HCT116 (cell line): ENCODE data around the gene FAM234A. TPM values are rescaled to one million over a fixed set of nuclear protein-coding genes. Genes with fewer than 3 reads are reported as not detected.
"Not testable (repeated sequence)": the region's sequence is repeated elsewhere in the genome, so short reads cannot be mapped to it uniquely, and the experiment has no call there.

Experiments
- ATAC-seq: fragments of 200-7000 bp; cut with Tn5 transposase; 2 replicates; pipeline ENCODE4 v1.9.1; 2020; ENCODE audit warnings: mild to moderate bottlenecking, moderate library complexity
- BruUV-seq: library from RNA; stranded (reverse); fragments of 400-500 nt; replicated peaks from 2 replicates; lab custom pipeline; 2021; lab: Mats Ljungman, UMichigan
- CTCF ChIA-PET: fragments of 300-600 bp; sonication (Branson Sonifier 250); formaldehyde crosslinking; loops from one replicate; lab custom pipeline; 2021; ENCODE audit warnings: antibody characterized with exemption; lab: Charles Lee
- POLR2A ChIA-PET: fragments of 300-600, 350-600 bp; sonication (Branson Sonifier 250); formaldehyde crosslinking; loops from one replicate; lab custom pipeline; 2021; ENCODE audit warnings: antibody characterized with exemption; lab: Charles Lee
- RAD21 ChIA-PET, 2 experiments: fragments of 300-600 bp; sonication (Branson Sonifier 250); formaldehyde crosslinking; loops; one replicate each; lab custom pipeline; 2023; ENCODE audit warnings: low total read pairs in 2 of 2; ENCODE audit not compliant: uncharacterized antibody in 2 of 2, unreplicated experiment in 2 of 2, low non-redundant PET in 1 of 2; lab: Charles Lee
- DNase-seq: peaks from one replicate; pipeline ENCODE4 v3.0.0-alpha.2; 2010; ENCODE audit warnings: low read depth, low spot score
- H2AFZ ChIP-seq: fragments of 200-600 bp; shearing (Covaris generic), sonication (generic); 2 replicates; pipeline ENCODE4 v1.6.1; 2017; ENCODE audit warnings: low read depth, mixed run types, mixed read lengths, antibody characterized with exemption, low read length; ENCODE audit not compliant: poor library complexity, severe bottlenecking
- H3K27ac ChIP-seq: 2 replicates; pipeline ENCODE4 v1.5.1; 2012; ENCODE audit warnings: low read depth, low read length
- H3K27me3 ChIP-seq: fragments of 200-600 bp; sonication (generic); 2 replicates; pipeline ENCODE4 v1.6.1; 2016; ENCODE audit warnings: mixed run types, low read length, mixed read lengths; ENCODE audit not compliant: insufficient read depth
- H3K36me3 ChIP-seq, 2 experiments: fragments of 200-500 bp in 1 of 2; fragments of 200-600 bp in 1 of 2; sonication (Bioruptor generic) in 1 of 2; sonication (generic) in 1 of 2; 2 replicates each; pipeline versions ENCODE4 v1.5.1 to v1.6.1; 2014 to 2016; ENCODE audit warnings: low read length in 2 of 2, inconsistent platforms in 1 of 2, mixed read lengths in 1 of 2, mixed run types in 1 of 2; ENCODE audit not compliant: insufficient read depth in 2 of 2, control insufficient read depth in 1 of 2
- H3K4me1 ChIP-seq, 2 experiments: fragments of 200-600 bp in 1 of 2; sonication (generic) in 1 of 2; 2 replicates each; pipeline versions ENCODE4 v1.5.1 to v1.6.1; 2012 to 2017; ENCODE audit warnings: low read length in 2 of 2, inconsistent platforms in 1 of 2, mild to moderate bottlenecking in 1 of 2, mixed read lengths in 1 of 2, mixed run types in 1 of 2, moderate library complexity in 1 of 2; ENCODE audit not compliant: insufficient read depth in 2 of 2, control insufficient read depth in 1 of 2
- H3K4me2 ChIP-seq: fragments of 200-600 bp; sonication (generic); 2 replicates; pipeline ENCODE4 v1.6.1; 2017; ENCODE audit warnings: mixed run types, low read length, mixed read lengths
- H3K4me3 ChIP-seq, 2 experiments: fragments of 200-600 bp in 1 of 2; sonication (generic) in 1 of 2; replicated peaks in 1 of 2; 2 replicates each; pipeline ENCODE4 v1.5.1; 2011 to 2016; ENCODE audit warnings: low read length in 2 of 2, control low read depth in 1 of 2, low read depth in 1 of 2, mild to moderate bottlenecking in 1 of 2, mixed read lengths in 1 of 2, mixed run types in 1 of 2
- H3K79me2 ChIP-seq: fragments of 200-600 bp; sonication (generic); 2 replicates; pipeline ENCODE4 v1.6.1; 2017; ENCODE audit warnings: mild to moderate bottlenecking, mixed run types, low read length, moderate library complexity, mixed read lengths; ENCODE audit not compliant: insufficient read depth
- H3K9ac ChIP-seq: fragments of 200-600 bp; sonication (generic); 2 replicates; pipeline ENCODE4 v1.6.1; 2016; ENCODE audit warnings: low read length, mixed read lengths
- H3K9me2 ChIP-seq: fragments of 200-600 bp; sonication (generic), shearing (Covaris generic); 2 replicates; pipeline ENCODE4 v1.6.1; 2017; ENCODE audit warnings: mixed run types, mild to moderate bottlenecking, moderate library complexity; ENCODE audit not compliant: insufficient read depth
- H3K9me3 ChIP-seq, 2 experiments: fragments of 200-500 bp in 1 of 2; fragments of 200-600 bp in 1 of 2; sonication (Bioruptor generic) in 1 of 2; sonication (generic) in 1 of 2; 2 replicates each; pipeline ENCODE4 v1.6.1; 2014 to 2017; ENCODE audit warnings: low read length in 2 of 2, mixed read lengths in 2 of 2, inconsistent platforms in 1 of 2, low read depth in 1 of 2, mild to moderate bottlenecking in 1 of 2, mixed run types in 1 of 2, moderate library complexity in 1 of 2; ENCODE audit not compliant: control insufficient read depth in 1 of 2, insufficient read depth in 1 of 2
- H4K20me1 ChIP-seq: fragments of 200-600 bp; sonication (generic), shearing (Covaris generic); 2 replicates; pipeline ENCODE4 v1.6.1; 2017; ENCODE audit warnings: mixed run types, mild to moderate bottlenecking, moderate library complexity; ENCODE audit not compliant: insufficient read depth
- CBX3 ChIP-seq: IDR thresholded peaks from 2 replicates; pipeline ENCODE4 v1.6.1; 2012; ENCODE audit warnings: low read depth
- CEBPB ChIP-seq: IDR thresholded peaks from 2 replicates; pipeline ENCODE4 v1.6.1; 2012; ENCODE audit warnings: low read depth
- EZH2 ChIP-seq: fragments of 200-600 bp; sonication (generic); IDR thresholded peaks from 2 replicates; pipeline ENCODE4 v1.6.1; 2017; ENCODE audit warnings: antibody characterized with exemption, mixed run types
- FOSL1 ChIP-seq: IDR thresholded peaks from 2 replicates; pipeline ENCODE4 v1.6.1; 2012; ENCODE audit warnings: low read depth
- POLR2A ChIP-seq: IDR thresholded peaks from 2 replicates; pipeline ENCODE4 v1.7.0; 2011; ENCODE audit warnings: borderline replicate concordance; ENCODE audit not compliant: insufficient read depth, insufficient read length; ENCODE audit errors: extremely low read depth
- TCF7L2 ChIP-seq: IDR thresholded peaks from 2 replicates; pipeline ENCODE4 v1.7.0; 2011; ENCODE audit warnings: borderline replicate concordance, inconsistent platforms; ENCODE audit not compliant: insufficient read depth, insufficient read length; ENCODE audit errors: extremely low read depth
- YY1 ChIP-seq: IDR thresholded peaks from 2 replicates; pipeline ENCODE4 v1.6.1; 2011; ENCODE audit warnings: low read length, low read depth, moderate library complexity, mild to moderate bottlenecking; ENCODE audit not compliant: insufficient replicate concordance; ENCODE audit errors: extremely low read depth
- ZFX ChIP-seq: fragments of 450-650 bp; IDR thresholded peaks from 2 replicates; pipeline ENCODE4 v1.6.1; 2017
- intact Hi-C: fragments of 100-400 bp; cut with micrococcal nuclease; formaldehyde crosslinking; loops from 2 replicates; pipeline ENCODE4 v1.10.0; 2022
- total RNA-seq: library from RNA; stranded (reverse); gene quantifications from one replicate; pipeline ENCODE4 v1.2.1, GENCODE V29; 2021; ENCODE audit not compliant: unreplicated experiment

FAM234A gene
- total RNA-seq, 1 experiment from 2014 or later, result 36.4 TPM

GRCh38 chr16:200388-200787, 34.2 kb upstream of the FAM234A start:
- Histone ChIP-seq H3K27ac (no peak overlapping the region), H3K4me3 (no peak overlapping the region), H3K27me3 (no peaks in the 10 kb centered on the region), H3K9me2 (no peaks in the 10 kb centered on the region), H4K20me1 (no peaks in the 10 kb centered on the region), H3K36me3 (peaks cover 8 to 9% of the 10 kb centered on the region in 2 experiments; a peak in 3 of 4 replicates), H2AFZ (no peak overlapping the region), H3K9ac (no peak overlapping the region), H3K9me3 (no peaks in the 10 kb centered on the region), H3K4me1 (no peaks in the 10 kb centered on the region), H3K4me2 (no peak overlapping the region), H3K79me2 (no peaks in the 10 kb centered on the region)
- BruUV-seq, result no TSS peak
- ATAC-seq, result no peak
- no peak for TF ChIP-seq TCF7L2
- no peak for TF ChIP-seq EZH2
- TF ChIP-seq ZFX, result no peak
- no peak for TF ChIP-seq CEBPB
- no peak for DNase-seq
- ChIA-PET POLR2A (no interaction called here), CTCF (no interaction called here), RAD21 (no interaction called here)
- intact Hi-C loops, result no loop called here

GRCh38 chr16:203246-203645, 31.4 kb upstream of the FAM234A start:
- CTCF ChIA-PET, result no interaction called here
- H3K27me3 ChIP-seq, result no peaks in the 10 kb centered on the region
- H3K36me3 ChIP-seq, result peaks cover 9 to 12% of the 10 kb centered on the region in 2 experiments
- no peak overlapping the region for H2AFZ ChIP-seq
- no peaks in the 10 kb centered on the region for H3K9me2 ChIP-seq
- RAD21 ChIA-PET, result no interaction called here
- H3K9me3 ChIP-seq, result no peaks in the 10 kb centered on the region
- ATAC-seq (no peak), DNase-seq (no peak)
- TF ChIP-seq FOSL1, result no peak
- no peak for TF ChIP-seq POLR2A
- no peak for TF ChIP-seq CEBPB
- TF ChIP-seq CBX3, result no peak
- TF ChIP-seq EZH2, result no peak
- TF ChIP-seq YY1, result no peak
- H3K4me1 ChIP-seq, result no peaks in the 10 kb centered on the region
- 0 out of 2 replicates have a peak, but pooled peaks cover 3% of the 10 kb centered on the region for H3K79me2 ChIP-seq
- intact Hi-C loops, result no loop called here
- no peak overlapping the region for H3K27ac ChIP-seq
- H4K20me1 ChIP-seq, result no peaks in the 10 kb centered on the region
- no peak overlapping the region for H3K9ac ChIP-seq
- H3K4me2 ChIP-seq, result no peak overlapping the region
- H3K4me3 ChIP-seq, result no peak overlapping the region
- BruUV-seq, result no TSS peak
- POLR2A ChIA-PET, result no interaction called here

GRCh38 chr16:204046-204445, 30.6 kb upstream of the FAM234A start:
- H3K79me2 ChIP-seq, result 0 out of 2 replicates have a peak, but pooled peaks cover 11% of the 10 kb centered on the region
- POLR2A ChIA-PET, H3K4me1 ChIP-seq, H3K4me2 ChIP-seq, ATAC-seq, RAD21 ChIA-PET, DNase-seq, H3K27me3 ChIP-seq, H3K9me3 ChIP-seq, CTCF ChIA-PET, H4K20me1 ChIP-seq, H3K27ac ChIP-seq, intact Hi-C loops, H3K9ac ChIP-seq, H3K9me2 ChIP-seq, H2AFZ ChIP-seq, H3K4me3 ChIP-seq, BruUV-seq: not testable (repeated sequence)
- peaks cover 6 to 11% of the 10 kb centered on the region in 2 experiments for H3K36me3 ChIP-seq

GRCh38 chr16:209359-209758, 25.3 kb upstream of the FAM234A start:
- H2AFZ ChIP-seq, intact Hi-C loops, DNase-seq, RAD21 ChIA-PET, POLR2A ChIA-PET, H3K4me3 ChIP-seq, H3K9me3 ChIP-seq, H3K9me2 ChIP-seq, H3K27me3 ChIP-seq, H4K20me1 ChIP-seq, H3K4me2 ChIP-seq, BruUV-seq, H3K27ac ChIP-seq, CTCF ChIA-PET, H3K4me1 ChIP-seq, H3K9ac ChIP-seq, ATAC-seq: not testable (repeated sequence)
- Histone ChIP-seq H3K36me3 (peaks cover 6 to 11% of the 10 kb centered on the region in 2 experiments), H3K79me2 (peaks cover 54% of the 10 kb centered on the region)
